Stimulated activated naive B cell treated with anti-CD40 and anti-IgM and Interleukin-4, amounts not matched to agents 10 μg/mL and 1 μg/mL and 100 μg/mL, for 72 hours (primary cell): Measurements from ENCODE around the gene SPOP.
A peak's percentile ranks its signal among the peaks of the same experiment; 100 is the strongest.
"Not testable (repeated sequence)": the region's sequence is repeated elsewhere in the genome, so short reads cannot be mapped to it uniquely, and the experiment has no call there.

ENCODE experiments used
- ATAC-seq, 2 donors: fragments of 150-1000 bp; cut with Tn5 transposase; replicated peaks; 2 replicates each; pipeline ENCODE4 v1.10.0; 2021; ENCODE audit warnings: moderate library complexity in 1 of 2
- DNase-seq: peaks from one replicate; pipeline ENCODE4 v3.0.0; 2021
- H3K27ac Mint-ChIP-seq: one replicate; pipeline ENCODE4 v1.8.0; 2022; ENCODE audit warnings: mild to moderate bottlenecking, mixed read lengths
- H3K27me3 Mint-ChIP-seq, 2 donors: one replicate each; pipeline ENCODE4 v1.8.0; 2022; ENCODE audit warnings: mixed read lengths in 2 of 2
- H3K36me3 Mint-ChIP-seq, 2 donors: one replicate each; pipeline ENCODE4 v1.8.0; 2022; ENCODE audit warnings: mixed read lengths in 2 of 2, mild to moderate bottlenecking in 1 of 2
- H3K4me1 Mint-ChIP-seq, 2 donors: one replicate each; pipeline ENCODE4 v1.8.0; 2022; ENCODE audit warnings: mixed read lengths in 2 of 2, mild to moderate bottlenecking in 1 of 2
- H3K4me3 Mint-ChIP-seq, 2 donors: one replicate each; pipeline ENCODE4 v1.8.0; 2022; ENCODE audit warnings: mild to moderate bottlenecking in 2 of 2, mixed read lengths in 2 of 2, moderate library complexity in 1 of 2
- H3K9me3 Mint-ChIP-seq, 2 donors: one replicate each; pipeline ENCODE4 v1.8.0; 2022; ENCODE audit warnings: mixed read lengths in 2 of 2, mild to moderate bottlenecking in 1 of 2

SPOP gene

DNA sequence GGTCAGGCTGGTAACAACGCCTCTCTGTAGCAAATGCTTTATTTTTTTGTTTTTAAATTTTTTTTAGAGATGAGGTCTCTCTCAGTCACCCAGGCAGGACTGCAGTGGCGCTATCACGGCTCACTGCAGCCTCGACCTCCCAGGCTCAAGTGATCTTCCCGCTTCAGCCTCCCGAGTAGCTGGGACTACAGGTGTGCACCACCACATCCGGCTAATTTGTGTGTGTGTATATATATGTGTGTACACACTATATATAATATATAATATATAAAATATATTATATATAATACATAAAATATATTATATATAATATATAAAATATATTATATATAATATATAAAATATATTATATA is 109.2 kb downstream of the SPOP start:
- peaks cover 43 to 52% of the 10 kb centered on the region in 2 donors for H3K27me3 Mint-ChIP-seq
- not testable (repeated sequence) for H3K4me3 Mint-ChIP-seq, H3K9me3 Mint-ChIP-seq, H3K36me3 Mint-ChIP-seq, ATAC-seq, H3K27ac Mint-ChIP-seq, DNase-seq
- peaks cover 23 to 33% of the 10 kb centered on the region in 2 donors for H3K4me1 Mint-ChIP-seq

DNA sequence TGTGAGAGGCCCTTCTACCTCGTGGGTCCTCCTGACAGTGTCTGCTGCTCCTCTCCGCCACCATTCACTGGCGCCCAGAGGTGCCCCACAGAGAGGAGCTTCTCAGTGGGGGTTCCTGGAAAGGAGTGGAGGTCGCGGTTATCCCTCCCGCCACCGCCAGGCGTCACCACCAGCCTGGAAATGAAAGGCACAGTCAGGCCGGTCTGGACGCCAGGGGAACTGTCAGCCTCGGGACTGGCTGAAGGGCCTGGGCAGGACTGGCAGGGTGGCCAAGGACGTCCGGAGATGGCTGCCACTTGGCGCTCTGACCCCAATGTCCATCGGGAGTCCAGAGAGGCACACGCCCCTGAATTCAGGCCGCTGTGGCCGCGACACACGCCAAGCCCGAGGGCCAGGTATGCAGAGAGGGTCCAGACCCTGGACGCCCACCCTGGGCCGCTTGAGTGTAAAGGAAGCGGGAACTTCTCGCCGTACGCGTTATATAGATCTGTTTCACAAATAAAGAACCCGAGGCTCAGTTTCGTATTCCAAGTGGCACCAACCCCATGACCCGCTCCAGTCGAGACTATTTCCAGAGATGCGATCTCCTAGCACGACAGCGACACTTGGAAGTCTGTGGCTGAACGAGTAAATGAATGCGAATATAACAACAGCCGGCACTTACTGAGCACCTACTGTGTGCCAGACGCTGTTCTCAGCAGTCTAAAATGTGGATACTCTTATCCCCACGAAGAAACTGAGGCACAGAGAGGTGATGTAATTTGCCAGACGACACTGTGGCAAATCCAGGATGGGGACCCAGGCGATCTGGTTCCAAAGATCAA is 109.8 kb downstream of the SPOP start:
- Mint-ChIP-seq H3K4me1 (peaks cover 23 to 33% of the 10 kb centered on the region in 2 donors), H3K27me3 (peaks cover 37 to 46% of the 10 kb centered on the region in 2 donors), H3K4me3 (peak overlapping the region; percentile 59 to 76), H3K36me3 (no peaks in the 10 kb centered on the region), H3K9me3 (no peaks in the 10 kb centered on the region), H3K27ac (no peak overlapping the region)
- peak; percentile 78 for DNase-seq
- ATAC-seq: peak; percentile 60 to 66

DNA sequence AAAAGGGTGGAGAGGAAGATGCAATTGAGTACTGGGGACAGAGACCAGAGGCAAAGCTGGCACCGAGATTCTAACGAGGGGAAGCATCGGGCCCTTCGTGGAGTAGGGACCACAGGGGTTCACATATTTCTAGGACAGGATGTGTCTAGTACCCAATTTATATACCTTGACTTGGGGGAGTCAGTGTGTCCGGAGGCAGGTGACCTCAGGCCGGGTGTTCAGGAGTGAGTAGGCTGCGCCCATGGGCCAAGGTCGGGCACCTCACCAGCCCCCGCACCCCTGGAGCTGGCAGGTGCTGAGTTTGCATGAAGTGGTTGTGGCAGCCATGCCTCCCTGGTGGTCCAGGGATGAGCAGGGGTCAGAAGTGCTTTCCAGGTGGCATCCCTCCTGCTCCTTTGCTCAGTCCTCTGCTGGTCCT is 110.8 kb downstream of the SPOP start:
- DNase-seq (no peak), ATAC-seq (no peak)
- H3K4me1 Mint-ChIP-seq: peaks cover 23 to 33% of the 10 kb centered on the region in 2 donors
- H3K4me3 Mint-ChIP-seq: no peak overlapping the region
- no peaks in the 10 kb centered on the region for H3K9me3 Mint-ChIP-seq
- peaks cover 36 to 39% of the 10 kb centered on the region in 2 donors for H3K27me3 Mint-ChIP-seq
- no peaks in the 10 kb centered on the region for H3K36me3 Mint-ChIP-seq
- H3K27ac Mint-ChIP-seq: no peak overlapping the region

DNA sequence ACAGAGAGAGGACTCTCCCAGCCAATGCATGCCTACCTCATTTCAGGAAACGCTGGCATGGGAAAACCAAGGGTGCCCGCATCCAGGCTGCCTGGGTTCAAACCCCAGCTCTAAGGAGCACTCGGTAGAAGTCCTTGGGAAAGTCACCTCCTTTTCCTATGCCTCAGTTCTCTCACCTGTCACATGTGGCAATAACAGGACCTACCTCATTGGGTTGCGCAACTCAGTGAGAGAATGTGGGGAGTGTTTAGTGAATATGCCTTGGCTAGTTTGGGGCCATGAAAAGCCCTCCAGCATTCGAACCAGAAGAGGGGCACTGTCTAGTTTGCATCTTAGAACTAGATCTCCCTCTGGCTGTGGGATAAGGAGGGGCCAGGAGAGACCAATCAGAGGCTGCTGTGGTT is 111.2 kb downstream of the SPOP start:
- ATAC-seq (no peak), DNase-seq (no peak)
- Mint-ChIP-seq H3K4me3 (no peak overlapping the region), H3K36me3 (no peaks in the 10 kb centered on the region), H3K27ac (no peak overlapping the region), H3K9me3 (no peaks in the 10 kb centered on the region), H3K27me3 (peaks cover 32 to 34% of the 10 kb centered on the region in 2 donors), H3K4me1 (peaks cover 23 to 33% of the 10 kb centered on the region in 2 donors)

DNA sequence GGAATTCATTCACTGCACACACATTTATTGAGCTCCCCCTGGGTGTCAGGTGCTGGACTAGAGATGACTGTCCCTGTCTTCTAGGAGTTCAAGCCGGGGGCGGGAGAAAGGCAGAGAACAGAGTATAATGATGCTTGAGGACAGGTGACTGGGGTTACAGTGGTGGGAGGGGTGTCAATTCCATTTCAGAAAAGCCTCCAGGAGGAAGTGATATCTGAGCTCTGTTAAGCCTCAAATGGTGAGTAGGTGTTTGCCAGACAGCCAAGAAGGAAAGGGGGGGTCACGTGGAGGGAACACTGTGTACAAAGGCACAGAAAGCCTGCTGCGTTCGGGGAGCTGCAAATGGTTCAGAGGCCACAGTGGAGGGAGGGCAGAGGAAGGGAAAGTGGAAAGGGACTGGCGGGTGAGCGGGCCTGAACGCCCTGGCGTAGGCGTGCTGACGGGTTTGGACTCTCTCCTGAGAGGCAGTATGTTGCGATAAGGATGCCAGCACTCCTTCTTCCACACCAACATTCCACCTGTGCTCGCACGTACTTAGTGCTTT is 111.9 kb downstream of the SPOP start:
- H3K4me3 Mint-ChIP-seq: peak overlapping the region; percentile 37 to 57
- ATAC-seq (peak; percentile 62), DNase-seq (peak; percentile 59)
- peaks cover 25 to 28% of the 10 kb centered on the region in 2 donors for H3K27me3 Mint-ChIP-seq
- no peaks in the 10 kb centered on the region for H3K36me3 Mint-ChIP-seq
- H3K9me3 Mint-ChIP-seq: no peaks in the 10 kb centered on the region
- peaks cover 23 to 30% of the 10 kb centered on the region in 2 donors for H3K4me1 Mint-ChIP-seq
- no peak overlapping the region for H3K27ac Mint-ChIP-seq

DNA sequence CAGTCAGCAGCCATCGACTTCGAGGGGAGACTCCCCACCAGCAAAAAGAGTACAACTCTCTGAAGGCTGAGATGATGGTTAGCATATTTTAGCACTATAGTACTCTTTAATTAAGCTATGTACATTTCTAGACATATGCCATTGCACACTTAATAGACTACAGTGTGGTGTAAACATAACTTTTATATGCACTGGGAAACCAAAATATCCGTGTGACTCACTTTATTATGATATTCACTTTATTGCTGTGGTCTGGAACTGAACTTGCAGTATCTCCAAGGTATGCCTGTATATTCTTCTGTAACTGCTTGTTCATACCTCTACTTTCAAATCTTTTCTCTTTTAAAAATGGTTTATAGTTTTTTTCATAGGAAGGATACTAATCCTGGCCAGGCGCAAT is 113.3 kb downstream of the SPOP start:
- H3K27ac Mint-ChIP-seq: no peak overlapping the region
- no peaks in the 10 kb centered on the region for H3K9me3 Mint-ChIP-seq
- H3K4me1 Mint-ChIP-seq: peaks cover 18 to 26% of the 10 kb centered on the region in 2 donors
- peaks cover 18 to 20% of the 10 kb centered on the region in 2 donors for H3K27me3 Mint-ChIP-seq
- ATAC-seq (no peak), DNase-seq (no peak)
- H3K36me3 Mint-ChIP-seq: no peaks in the 10 kb centered on the region
- H3K4me3 Mint-ChIP-seq: no peak overlapping the region

DNA sequence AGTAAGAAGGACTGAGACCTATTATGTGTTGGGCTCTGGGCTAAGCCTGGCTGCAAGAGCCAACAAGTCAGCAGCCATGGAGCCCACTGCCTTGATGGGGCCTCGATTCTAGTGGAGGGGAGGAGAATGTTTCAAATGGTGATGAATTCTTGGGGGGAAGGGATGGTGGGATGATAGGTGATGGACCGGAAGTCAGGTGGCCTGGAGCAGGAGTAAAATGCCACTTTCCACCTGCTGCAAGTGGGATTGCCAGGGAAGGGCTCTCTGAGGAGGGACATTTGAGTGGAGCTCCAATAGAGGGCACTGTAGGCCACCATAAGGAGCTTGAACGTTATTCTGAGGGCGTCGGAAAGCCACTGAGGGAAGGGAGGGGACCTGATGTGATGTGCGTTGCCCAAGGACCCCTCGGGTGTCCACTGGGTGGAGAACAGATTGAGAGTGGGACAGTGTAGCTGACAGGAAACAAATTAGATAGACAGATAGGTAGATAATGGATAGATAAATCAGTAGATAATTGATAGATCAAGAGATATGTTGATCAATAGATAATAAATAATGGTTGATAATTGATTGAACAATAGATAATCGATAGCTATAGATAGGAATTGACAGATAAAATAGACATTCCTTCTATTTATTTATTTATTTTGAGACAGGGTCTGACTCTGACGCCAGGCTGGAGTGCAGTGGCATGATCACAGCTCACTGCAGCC is 120.4 kb downstream of the SPOP start:
- no peak for DNase-seq
- Mint-ChIP-seq H3K9me3 (no peaks in the 10 kb centered on the region), H3K4me3 (no peak overlapping the region), H3K36me3 (no peaks in the 10 kb centered on the region), H3K27me3 (peaks cover 7 to 12% of the 10 kb centered on the region in 2 donors), H3K27ac (peak overlapping the region; percentile 16), H3K4me1 (peaks cover 7 to 18% of the 10 kb centered on the region in 2 donors)
- peak in 1 of 2 donors; percentile 56 for ATAC-seq

DNA sequence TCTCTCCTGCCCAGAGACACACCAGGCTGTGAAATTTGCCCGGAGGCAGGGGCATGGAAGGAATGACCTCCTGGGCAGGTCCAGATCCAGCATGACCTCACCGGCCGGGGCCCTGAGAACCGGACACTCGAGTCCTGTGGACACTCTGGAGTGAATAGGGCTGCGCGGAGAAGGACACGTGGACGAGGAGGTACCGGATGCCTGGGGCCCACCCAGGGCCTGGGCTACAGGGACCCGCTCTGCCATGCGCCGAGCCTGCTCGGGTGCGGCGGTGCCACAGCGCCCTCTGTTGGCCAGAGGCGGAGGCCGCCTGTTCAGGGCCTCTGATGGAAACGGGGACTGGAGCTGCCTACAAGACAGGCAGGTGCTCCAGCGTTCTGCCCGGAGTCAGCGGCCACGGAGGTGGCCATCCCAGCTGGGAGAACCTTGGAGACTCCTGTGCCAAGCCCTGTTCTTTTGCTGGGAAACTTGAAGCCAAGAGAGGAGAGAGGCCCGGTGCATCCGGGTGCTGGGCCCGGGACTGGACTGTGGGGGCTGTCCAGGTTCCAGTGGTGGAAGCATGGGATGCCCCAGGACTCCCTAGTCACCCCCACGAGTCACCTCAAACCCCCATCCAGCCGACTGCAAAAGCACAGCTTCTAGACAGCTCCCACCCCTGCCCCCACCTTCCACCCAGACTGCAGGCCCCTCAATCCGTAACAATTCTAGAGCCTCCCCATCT is 121.5 kb downstream of the SPOP start:
- Mint-ChIP-seq H3K27me3 (peaks cover 6 to 12% of the 10 kb centered on the region in 2 donors), H3K4me1 (peaks cover 7 to 18% of the 10 kb centered on the region in 2 donors), H3K9me3 (no peaks in the 10 kb centered on the region), H3K36me3 (no peaks in the 10 kb centered on the region), H3K27ac (no peak overlapping the region), H3K4me3 (no peak overlapping the region)
- DNase-seq (peak; percentile 82), ATAC-seq (peak; percentile 98)

DNA sequence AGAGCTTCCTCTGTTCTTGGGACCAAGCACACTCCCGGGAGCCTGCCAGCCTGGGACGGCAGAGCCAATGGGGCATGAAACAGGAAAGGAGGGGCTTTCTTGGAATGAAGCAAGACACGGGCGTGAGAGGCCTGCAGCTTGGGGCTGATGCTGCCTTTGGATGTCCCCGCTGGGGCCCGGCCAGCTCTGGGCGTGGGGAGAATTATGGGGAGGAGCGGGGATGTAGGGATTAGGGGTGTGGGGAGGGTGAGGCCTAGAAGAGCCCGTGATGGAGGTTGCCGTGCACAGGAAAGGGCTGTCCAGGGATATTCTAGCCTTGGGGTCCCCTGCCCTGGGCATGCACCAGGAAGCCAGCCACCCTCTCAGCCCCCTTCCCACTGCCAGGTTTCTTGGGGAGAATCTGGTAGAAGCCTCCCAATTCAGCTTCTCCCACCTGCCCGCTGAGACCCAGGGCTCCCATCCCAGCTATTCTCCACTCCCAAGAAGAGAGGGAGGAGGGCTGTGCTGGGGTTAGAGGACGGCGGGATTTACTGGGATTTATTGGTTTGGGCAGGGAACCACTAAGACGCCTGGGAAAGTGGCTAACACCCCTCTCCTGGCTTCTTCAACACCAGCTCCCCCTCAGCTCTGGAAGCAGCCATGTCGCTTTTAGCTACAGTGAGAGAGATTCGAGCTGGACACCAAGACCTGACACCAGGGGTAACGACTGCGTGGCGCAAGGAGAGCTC is 122.2 kb downstream of the SPOP start:
- DNase-seq: no peak
- Mint-ChIP-seq H3K4me1 (peaks cover 7 to 18% of the 10 kb centered on the region in 2 donors), H3K27me3 (peaks cover 6 to 12% of the 10 kb centered on the region in 2 donors), H3K9me3 (no peaks in the 10 kb centered on the region), H3K4me3 (no peak overlapping the region), H3K27ac (peak overlapping the region; percentile 9), H3K36me3 (no peaks in the 10 kb centered on the region)
- no peak for ATAC-seq

DNA sequence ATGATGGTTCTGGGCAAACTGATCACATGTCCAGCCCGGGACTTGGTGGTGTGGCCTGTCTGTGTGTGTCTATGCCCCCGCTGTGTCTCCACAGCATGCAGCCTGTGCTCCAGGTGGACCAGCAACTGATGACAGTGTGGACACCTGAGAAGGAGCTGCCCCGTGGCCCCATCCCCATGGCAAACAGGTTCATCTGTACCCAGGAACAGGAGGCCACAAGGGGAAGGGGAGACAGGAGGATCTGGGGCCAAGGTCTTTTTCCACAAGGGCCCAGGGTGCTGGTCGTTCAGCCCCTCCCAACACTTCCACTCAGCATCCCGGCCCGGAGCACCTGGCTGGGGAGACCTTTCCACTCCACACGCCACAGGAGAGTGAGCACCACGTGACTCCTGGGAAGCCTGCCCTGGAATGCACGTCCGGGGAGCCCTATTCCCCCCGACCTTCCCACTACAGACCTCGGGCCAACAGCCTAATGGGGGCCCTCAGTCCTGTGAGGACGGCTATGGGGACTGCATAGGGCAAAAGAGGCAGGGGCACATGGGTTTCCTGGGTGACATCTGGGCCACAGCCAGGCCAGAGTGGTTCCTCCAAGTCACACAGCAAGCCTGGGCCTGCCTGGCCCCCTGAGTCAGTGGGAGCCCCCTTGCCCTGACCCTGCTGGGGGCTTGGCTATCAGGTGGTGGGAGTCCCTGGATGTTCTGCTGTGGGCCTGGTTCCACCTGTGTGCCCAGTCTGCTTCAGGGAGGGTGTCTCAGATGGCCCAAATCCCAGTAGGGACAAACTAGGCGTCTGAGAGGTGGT is 123.0 kb downstream of the SPOP start:
- no peaks in the 10 kb centered on the region for H3K9me3 Mint-ChIP-seq
- H3K27me3 Mint-ChIP-seq: peaks cover 6 to 12% of the 10 kb centered on the region in 2 donors
- H3K4me1 Mint-ChIP-seq: peaks cover 7 to 18% of the 10 kb centered on the region in 2 donors
- peak overlapping the region; percentile 9 for H3K27ac Mint-ChIP-seq
- no peak overlapping the region for H3K4me3 Mint-ChIP-seq
- no peaks in the 10 kb centered on the region for H3K36me3 Mint-ChIP-seq
- ATAC-seq (no peak), DNase-seq (no peak)

DNA sequence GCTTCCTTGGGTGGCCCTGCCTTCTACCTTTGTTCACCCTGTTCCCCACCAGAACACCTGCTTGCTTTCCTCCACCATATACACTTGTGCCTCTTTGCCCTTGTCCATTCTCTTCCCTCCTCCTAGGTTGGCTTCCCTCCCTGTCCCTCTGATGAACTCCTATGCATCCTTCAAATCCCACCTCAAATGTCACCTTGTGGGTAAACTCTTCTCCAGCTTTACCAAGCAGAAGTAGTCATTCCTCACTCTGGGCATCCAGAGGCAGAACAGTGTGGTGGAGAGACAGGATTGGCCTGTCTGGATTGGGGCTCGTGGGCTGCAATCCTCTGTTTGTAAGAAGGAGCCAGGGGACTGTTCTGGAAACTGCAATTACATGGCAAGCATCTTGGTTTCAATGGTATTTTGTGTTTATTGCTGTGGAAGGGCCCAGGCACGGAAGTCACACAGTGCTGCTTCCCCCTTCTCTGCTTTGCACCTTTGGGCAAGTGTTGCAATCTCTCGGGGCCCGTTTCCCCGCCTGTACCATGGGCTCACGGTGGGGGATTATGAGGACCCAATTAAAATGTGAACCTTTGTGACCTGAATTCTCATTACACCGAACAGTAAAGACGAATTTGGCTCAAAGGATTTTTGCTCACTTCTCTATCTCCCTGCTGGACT is 124.1 kb downstream of the SPOP start:
- no peak for DNase-seq

DNA sequence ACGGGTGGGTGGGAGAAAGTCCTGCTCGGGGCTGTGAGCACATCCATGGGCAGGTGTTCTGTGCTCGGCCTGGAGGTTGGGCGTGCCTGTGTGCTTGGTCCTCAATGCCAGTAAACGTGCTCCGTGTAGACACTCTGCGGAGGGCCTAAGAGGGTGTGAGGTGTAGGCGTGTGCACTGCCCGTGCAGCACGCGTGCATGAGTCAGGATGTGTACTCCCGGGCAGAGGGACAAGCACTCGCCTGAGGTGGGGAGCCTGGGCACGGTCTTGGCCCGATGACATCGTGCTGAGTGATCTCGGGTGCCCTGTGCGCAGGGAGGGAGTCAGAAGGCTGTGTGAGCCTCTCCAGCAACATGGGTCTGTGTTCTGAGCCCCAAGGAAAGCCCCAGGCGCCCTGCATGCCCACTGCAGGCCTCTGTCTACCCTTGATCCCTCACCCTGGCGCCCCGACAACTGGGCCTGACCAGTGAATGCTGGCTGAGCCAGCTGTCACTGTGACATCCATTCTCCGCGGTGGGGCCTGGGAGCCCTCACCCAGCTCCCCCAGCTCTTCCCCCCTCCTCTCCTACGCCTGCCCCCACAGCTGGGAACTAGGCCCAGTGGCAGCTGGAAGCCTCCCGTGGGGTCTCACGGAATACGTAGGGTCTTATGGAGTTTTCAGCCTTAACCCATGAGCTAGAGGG is 125.7 kb downstream of the SPOP start:
- H3K4me3 Mint-ChIP-seq: no peak overlapping the region

More for the DNA sequence above, 124.1 kb downstream of the SPOP start:
- peaks cover 6 to 13% of the 10 kb centered on the region in 2 donors for H3K27me3 Mint-ChIP-seq
- no peaks in the 10 kb centered on the region for H3K9me3 Mint-ChIP-seq
- no peak for ATAC-seq
- no peak overlapping the region for H3K27ac Mint-ChIP-seq
- H3K36me3 Mint-ChIP-seq: no peaks in the 10 kb centered on the region
- no peak overlapping the region for H3K4me3 Mint-ChIP-seq
- H3K4me1 Mint-ChIP-seq: peaks cover 7 to 18% of the 10 kb centered on the region in 2 donors

More for the DNA sequence above, 125.7 kb downstream of the SPOP start:
- Mint-ChIP-seq H3K36me3 (no peaks in the 10 kb centered on the region), H3K27ac (no peak overlapping the region), H3K9me3 (no peaks in the 10 kb centered on the region), H3K27me3 (peaks cover 10 to 13% of the 10 kb centered on the region in 2 donors), H3K4me1 (peaks cover 4 to 13% of the 10 kb centered on the region in 2 donors)
- ATAC-seq (no peak), DNase-seq (no peak)
